ENCODE measurements around the gene ADAMTSL1. TPM values are rescaled to one million over a fixed set of nuclear protein-coding genes. Genes with fewer than 3 reads are reported as not detected.

ADAMTSL1 gene
- total RNA-seq, 1 experiment from 2014 or later = 1.2 TPM

GRCh38 chr9:18549772-18550171, 75.8 kb downstream of the ADAMTSL1 start:
- Histone ChIP-seq H3K9ac (ENCODE audit: extremely low read depth, insufficient read length, low read length) (no peak overlapping the region), H3T11ph (ENCODE audit: low read length) (no peak overlapping the region), H3K56ac (ENCODE audit: insufficient read length, low read depth, low read length) (no peak overlapping the region), H2BK15ac (ENCODE audit: low read depth, low read length) (no peak overlapping the region), H3K79me1 (ENCODE audit: insufficient read depth, low read depth, low read length, poor library complexity, severe bottlenecking) (no peaks in the 10 kb centered on the region), H2BK5ac (ENCODE audit: insufficient read length, low read length) (no peak overlapping the region), H2AK5ac (ENCODE audit: insufficient read length, low read length) (no peak overlapping the region), H2AFZ (ENCODE audit: low read length) (no peak overlapping the region), H3K9me3 (ENCODE audit: control insufficient read depth, low read depth, low read length) (no peaks in the 10 kb centered on the region), H3K23me2 (ENCODE audit: insufficient read length, low read depth, low read length, poor library complexity, severe bottlenecking) (no peaks in the 10 kb centered on the region), H4K8ac (replicated peaks; ENCODE audit: insufficient read length, low read depth, low read length) (no peak overlapping the region), H3K18ac (ENCODE audit: insufficient read length, low read depth, low read length) (no peak overlapping the region), H3K4me2 (ENCODE audit: insufficient read depth, insufficient read length, low read length) (no peak overlapping the region), H2BK120ac (ENCODE audit: low read depth, low read length, poor library complexity, severe bottlenecking) (no peak overlapping the region), H3K4me1 (ENCODE audit: insufficient read depth, low read length) (no peaks in the 10 kb centered on the region), H2BK12ac (ENCODE audit: insufficient read length, low read depth, low read length) (no peak overlapping the region), H4K5ac (ENCODE audit: insufficient read length, low read depth, low read length) (no peak overlapping the region), H3K14ac (ENCODE audit: insufficient read depth, low read length) (no peak overlapping the region), H4K20me1 (ENCODE audit: control insufficient read depth, insufficient read depth, insufficient read length) (no peaks in the 10 kb centered on the region), H4K91ac (ENCODE audit: insufficient read length, low read depth, low read length) (no peak overlapping the region), H3K23ac (ENCODE audit: insufficient read length, low read depth, low read length) (no peak overlapping the region), H3K4ac (ENCODE audit: low read depth, low read length) (no peak overlapping the region), H3K79me2 (ENCODE audit: insufficient read depth, low read length) (no peaks in the 10 kb centered on the region), H3K27ac (ENCODE audit: insufficient read length, low read depth, low read length) (no peak overlapping the region), H3K27me3 (ENCODE audit: insufficient read depth, low read length) (no peaks in the 10 kb centered on the region), H2BK20ac (ENCODE audit: low read depth, low read length, poor library complexity, severe bottlenecking) (no peak overlapping the region)
- H3K9me3 Mint-ChIP-seq = peaks cover 0 to 6% of the 10 kb centered on the region in 2 experiments; a peak in 2 of 5 replicates
- H3K27me3 Mint-ChIP-seq (ENCODE audit: low read depth) = no peaks in the 10 kb centered on the region
- H3K36me3 Mint-ChIP-seq (ENCODE audit: insufficient read depth in 1 of 3, low read depth in 3 of 3) = peaks cover 0 to 10% (median 0%) of the 10 kb centered on the region in 3 experiments; a peak in 4 of 7 replicates
- no CpG with 5 or more reads among the region's 3 CpGs for WGBS (ENCODE audit: extremely low coverage, insufficient read length, low lambda C conversion rate)
- no peak overlapping the region for H3K27ac Mint-ChIP-seq
- TF ChIP-seq CTCF (conservative IDR thresholded peaks at IDR 0.05) = no peak
- DNase-seq = no peak
- H3K4me1 Mint-ChIP-seq = peaks cover 4 to 5% of the 10 kb centered on the region in 2 experiments; a peak in 2 of 4 replicates
- H3K4me3 Mint-ChIP-seq = no peak overlapping the region

Data from H9 (cell line).